Stimulated activated naive CD8-positive, alpha-beta T cell treated with anti-CD3 and anti-CD28 coated beads, Interleukin-15, Interleukin-2, amounts not matched to agents 100 U/mL and 50 U/mL, for 24 hours (primary cell): ENCODE data around the gene RGL1.

ENCODE experiments used
- ATAC-seq: fragments of 150-1000 bp; cut with Tn5 transposase; one replicate; pipeline ENCODE4 v1.10.0; 2021
- DNase-seq: peaks from one replicate; pipeline ENCODE4 v3.0.0; 2021

The RGL1 gene

DNA sequence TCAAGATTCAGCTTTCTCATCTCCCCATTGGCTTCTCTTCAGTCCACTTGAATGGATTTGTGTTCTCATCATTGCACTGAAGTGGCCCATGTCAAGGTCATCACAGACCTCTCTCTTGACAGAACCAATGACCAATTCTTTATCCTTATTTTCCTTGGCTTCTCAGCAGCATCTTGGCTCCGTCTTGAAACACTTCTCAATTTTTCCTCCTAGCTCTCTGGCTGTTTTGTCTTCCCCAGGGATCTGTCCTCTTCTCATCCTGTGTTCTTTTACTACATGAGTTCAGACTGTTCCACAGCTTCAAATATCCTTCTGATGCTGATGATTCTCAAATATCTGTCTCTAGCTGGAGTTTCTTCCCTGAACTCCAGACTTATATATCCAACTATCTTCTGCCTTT, 154.0 kb downstream of the RGL1 start:
- ATAC-seq (no peak), DNase-seq (no peak)

DNA sequence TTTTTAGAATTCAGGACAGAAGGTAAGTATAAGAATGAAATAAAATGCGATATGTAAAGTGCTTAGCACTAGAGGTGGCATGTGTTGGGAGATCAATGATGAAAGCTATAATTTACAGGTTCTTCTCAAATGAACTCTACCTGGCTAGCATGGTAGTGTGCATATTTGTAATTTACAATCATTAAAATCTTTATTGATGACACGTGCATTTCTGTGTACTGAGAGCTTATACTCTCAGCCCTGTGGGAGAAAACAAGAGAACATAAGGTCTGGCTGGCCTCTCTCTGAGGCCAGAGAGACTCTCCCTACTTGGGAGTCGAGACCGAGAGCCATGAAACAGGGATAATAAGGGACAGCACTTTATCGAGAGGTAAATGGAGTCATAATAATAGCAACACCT, 156.2 kb downstream of the RGL1 start:
- DNase-seq (no peak), ATAC-seq (no peak)

DNA sequence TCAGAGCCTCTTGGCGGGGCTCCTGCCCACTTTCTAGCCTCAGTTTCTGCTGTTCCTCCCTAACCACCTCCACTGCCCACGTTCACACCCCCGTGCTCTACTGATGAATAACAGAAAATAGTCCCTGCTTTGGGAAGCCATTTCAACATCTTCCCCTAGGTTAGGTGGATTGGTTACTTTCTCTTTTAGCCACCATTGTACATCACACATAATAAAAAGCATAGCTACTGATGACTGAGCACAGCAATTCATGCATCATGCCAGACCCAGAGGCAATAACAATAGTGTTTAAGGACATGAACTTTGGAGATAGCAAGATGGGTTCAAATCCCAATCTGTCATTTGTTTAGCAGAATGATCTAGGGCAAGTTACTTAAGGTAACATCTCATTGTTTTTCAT, 158.0 kb downstream of the RGL1 start:
- DNase-seq (no peak), ATAC-seq (peak; percentile 31)

DNA sequence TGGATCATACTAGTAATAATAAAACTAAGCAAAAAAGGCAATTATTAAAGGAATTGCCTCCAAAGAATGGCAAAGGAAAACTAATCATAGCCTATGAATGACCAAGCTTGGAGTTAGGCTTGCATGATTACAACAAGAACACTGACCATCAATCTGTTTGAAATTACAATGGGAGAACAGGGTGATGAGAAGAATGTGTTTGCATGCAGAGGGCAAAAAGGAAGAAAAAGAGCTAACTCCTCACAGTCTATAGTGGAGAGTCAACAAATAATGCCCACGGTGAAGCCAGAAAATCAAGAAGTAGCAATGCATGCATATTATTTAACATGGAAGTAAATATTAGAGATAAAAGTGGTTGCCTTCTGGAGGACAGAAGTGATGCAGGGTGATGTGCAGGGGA, 160.8 kb downstream of the RGL1 start:
- DNase-seq (no peak), ATAC-seq (no peak)

DNA sequence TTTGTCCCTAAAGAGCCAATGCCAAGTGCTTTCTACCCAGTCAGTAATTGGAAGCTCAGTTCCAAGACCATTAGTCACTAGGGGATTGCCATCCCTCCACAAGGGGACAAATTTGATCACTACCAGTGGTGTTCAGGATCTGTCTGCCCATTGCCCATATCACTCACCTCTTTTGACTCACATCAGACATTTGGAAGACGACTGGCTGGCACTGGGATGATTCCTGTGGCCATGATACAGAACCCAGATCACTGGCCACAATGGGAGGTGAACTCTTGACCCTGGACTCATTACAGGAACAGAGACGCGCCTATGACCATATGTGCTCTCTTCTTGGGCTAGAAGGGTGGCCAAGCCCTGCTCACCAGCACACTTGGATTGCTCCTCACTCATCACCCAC, 161.6 kb downstream of the RGL1 start:
- DNase-seq, result no peak

DNA sequence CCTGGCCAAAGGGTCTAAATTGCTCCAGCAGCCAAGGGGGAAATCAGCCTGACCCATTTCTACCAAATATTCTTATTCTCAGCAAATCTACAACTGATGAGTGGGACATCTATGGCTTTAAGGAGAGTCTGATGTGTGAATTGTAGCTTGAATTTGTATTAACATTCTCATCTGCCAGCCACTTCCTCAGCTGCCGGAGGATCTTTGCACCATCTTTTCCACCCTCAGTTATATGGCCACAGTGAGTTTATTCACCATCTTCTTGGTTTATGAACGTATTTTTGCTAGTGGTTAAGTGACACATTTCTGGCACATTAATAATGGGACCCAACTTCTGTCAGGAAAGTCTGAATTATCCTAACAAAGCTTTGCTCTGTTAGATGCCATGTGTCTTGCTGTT, 163.0 kb downstream of the RGL1 start:
- DNase-seq (no peak), ATAC-seq (peak; percentile 68)

More for the DNA sequence above, 161.6 kb downstream of the RGL1 start:
- ATAC-seq, result no peak

DNA sequence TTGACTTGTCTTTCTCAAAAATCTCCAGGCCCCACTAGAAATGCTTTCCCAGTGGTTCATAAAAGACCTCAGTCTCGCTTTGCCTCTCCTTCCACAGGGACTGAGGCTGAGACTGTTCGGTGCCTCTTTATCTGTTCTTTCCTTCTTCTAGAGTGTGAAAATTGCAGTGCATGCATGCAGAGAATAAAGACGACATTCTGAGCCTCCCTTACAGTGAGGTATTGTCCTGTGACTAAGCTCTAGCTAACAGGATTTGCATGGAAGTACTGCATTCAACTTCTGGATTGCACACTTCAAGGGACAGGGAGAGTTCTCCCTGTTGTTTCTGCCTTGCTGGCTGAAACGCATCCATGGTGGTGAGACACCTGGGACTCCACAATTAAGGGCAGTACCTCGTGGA, 163.5 kb downstream of the RGL1 start:
- ATAC-seq (peak; percentile 30), DNase-seq (no peak)

DNA sequence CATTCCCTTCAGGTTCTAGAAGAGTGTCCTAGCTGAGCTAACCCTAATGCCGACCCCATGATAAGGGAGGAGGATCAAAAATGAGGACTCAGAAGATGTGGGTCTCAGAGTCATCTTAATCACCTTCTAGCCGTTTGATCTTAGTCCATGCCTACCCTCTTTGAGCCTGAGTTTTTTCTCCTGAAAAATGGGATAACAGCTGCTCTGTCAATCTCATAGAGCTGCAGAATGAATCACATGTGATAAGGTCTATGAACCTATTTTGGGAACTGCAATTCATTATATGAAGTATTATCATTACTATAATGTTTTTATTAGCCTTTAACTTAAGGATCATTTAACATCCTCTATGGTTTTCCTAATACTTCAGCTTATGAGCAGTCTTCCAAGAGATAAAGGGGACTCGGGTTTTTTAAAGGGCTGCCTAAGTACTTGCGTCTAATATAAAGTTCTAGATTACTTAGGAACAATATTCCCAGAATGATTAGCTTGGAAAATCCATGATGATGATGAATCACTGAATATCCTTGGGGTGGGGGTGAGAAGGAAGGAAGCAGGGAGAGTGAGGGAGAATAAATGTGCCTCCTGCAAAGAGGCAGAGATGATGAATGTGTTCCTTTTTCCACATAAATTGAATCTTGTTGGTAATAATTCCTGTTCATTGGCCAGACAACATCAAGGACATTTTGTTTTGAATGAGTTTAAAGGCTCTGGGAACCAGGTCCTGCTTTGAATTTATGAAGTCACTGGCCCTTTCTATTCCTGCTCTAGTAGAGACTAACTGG, 165.8 kb downstream of the RGL1 start:
- ATAC-seq (no peak), DNase-seq (no peak)

DNA sequence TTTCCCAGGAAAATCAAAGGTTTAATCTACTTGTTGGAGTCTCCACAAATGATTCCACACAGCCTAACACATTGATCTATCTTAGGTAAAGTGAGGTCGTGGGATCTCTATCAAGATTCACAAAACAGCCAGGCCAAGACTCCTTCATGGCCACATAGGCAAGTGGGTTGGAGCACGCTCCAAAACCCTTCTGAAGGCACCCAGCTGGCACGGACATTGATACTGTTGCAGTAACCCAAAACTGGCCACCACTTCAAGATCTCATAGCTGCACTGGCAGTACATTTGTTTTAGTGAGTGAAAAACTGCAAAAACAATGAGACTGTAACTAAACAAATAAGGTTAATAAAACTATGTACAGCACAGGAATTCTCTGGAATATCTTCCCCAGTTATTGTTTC, 170.7 kb downstream of the RGL1 start:
- DNase-seq (no peak), ATAC-seq (no peak)

DNA sequence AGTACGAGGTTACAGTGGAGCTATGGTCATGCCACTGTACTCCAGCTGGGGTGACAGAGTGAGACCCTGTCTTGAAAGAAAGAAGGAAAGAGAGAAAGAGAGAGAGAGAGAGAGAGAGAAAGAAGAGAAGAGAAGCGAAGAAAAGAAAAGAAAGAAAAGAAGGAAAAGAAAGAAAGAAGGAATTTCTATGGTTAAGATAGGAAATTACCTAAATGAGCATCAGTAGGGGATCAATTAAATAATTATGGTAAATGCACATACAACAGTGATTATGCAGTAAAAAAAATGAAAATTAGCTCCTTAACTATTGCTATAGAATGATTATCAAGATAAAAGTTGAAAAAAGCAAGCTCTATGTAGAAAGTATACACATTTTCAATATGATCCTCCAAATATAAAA, 172.8 kb downstream of the RGL1 start:
- no peak for ATAC-seq
- DNase-seq, result no peak
